GM18870 (cell line): Measurements from ENCODE around the gene NCAN.

Source experiments
- ATAC-seq: cut with Tn5 transposase; IDR thresholded peaks from one replicate; pipeline ENCODE4 v1.9.1; 2021; ENCODE audit warnings: moderate library complexity; ENCODE audit not compliant: unreplicated experiment

Gene NCAN

DNA sequence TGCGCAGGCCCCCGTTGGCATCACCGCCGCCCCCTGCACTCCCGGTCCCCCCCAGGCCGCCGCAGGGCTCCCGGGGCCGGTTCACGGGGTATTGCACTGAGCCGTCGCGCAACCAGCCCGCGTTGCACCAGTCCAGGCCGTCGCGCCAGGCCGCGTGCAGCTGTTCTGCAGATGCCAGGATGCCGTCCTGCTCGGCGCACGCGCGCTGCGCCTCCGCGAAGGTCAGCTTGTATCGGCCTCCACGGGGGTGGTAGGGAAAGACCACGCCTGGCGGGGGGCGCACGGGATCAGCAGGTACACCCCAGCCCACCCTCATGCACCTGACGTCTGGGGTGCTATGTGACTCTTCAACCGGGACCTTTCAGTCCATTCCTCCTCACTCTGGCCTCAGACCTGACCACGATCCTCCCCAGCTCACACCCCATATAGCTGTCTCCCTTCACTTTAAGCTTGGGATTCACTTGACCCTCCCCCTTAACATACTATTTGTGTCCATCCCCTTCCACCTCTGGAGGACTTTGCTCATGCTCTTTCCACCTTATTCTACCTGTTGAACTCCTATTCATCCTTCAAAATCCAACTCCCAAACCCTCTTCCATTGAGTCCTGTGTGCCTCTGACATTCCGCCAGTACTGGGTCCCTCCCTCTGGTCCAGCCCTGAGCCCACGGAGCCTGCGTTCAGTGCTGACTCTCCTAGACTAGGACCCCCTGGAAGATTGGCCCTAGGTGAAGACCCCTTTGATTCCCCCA is 47.0 kb downstream of the NCAN start:
- no peak for ATAC-seq

DNA sequence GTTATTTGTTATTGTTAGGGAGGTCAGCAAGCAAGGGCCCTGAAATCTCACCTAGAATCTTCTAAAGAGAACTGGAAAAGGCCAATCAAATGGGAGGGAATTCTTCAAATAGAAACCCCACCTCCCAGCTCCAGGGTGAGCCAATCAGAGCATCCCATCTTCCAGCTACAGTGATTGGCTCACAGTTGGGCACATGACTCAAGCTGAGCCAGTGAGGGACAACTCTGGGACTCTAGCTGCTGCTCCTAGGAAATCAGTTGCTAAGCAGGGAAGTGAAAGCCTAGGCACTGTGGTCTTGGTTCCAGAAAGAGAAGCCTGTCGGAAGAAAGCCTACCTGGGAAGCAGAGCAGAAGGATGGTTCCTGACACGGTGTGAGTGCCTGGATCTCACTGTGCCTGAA is 48.0 kb downstream of the NCAN start:
- ATAC-seq, result no peak

DNA sequence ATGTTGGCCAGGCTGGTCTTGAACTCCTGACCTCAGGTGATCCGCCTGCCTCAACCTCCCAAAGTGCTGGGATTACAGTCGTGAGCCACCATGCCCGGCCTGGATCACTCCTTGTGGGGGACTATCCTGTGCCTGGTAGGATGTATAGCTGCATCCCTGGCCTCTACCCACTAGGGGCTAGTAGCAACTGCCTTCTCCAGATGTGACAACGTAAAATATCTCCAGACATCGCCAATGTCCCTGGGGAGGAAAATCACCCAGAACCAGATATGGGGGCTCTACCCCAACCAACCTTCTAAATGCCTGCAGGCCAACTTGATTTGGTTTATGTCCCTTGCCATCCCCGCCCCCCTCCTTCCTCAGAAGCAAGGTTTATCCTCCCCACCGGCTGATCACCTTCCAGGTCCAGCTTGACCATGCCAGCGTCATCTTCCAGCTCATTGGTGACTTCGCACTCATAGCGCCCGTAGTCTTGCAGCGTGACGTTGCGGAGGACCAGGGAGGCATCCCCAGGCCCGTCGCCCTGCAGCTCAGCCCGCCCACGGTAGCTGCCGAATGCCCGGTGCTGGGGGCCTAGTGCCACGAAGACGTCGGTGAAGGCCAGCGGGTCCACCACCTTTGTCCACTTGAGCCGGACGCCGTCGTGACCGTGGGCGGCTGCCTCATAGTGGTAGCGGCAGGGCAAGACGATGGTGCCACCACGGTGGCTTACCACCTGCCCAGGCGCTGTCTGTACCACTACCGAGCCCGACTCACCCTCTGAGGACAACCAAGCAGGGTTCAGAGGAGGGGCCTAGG is 48.9 kb downstream of the NCAN start:
- no peak for ATAC-seq

DNA sequence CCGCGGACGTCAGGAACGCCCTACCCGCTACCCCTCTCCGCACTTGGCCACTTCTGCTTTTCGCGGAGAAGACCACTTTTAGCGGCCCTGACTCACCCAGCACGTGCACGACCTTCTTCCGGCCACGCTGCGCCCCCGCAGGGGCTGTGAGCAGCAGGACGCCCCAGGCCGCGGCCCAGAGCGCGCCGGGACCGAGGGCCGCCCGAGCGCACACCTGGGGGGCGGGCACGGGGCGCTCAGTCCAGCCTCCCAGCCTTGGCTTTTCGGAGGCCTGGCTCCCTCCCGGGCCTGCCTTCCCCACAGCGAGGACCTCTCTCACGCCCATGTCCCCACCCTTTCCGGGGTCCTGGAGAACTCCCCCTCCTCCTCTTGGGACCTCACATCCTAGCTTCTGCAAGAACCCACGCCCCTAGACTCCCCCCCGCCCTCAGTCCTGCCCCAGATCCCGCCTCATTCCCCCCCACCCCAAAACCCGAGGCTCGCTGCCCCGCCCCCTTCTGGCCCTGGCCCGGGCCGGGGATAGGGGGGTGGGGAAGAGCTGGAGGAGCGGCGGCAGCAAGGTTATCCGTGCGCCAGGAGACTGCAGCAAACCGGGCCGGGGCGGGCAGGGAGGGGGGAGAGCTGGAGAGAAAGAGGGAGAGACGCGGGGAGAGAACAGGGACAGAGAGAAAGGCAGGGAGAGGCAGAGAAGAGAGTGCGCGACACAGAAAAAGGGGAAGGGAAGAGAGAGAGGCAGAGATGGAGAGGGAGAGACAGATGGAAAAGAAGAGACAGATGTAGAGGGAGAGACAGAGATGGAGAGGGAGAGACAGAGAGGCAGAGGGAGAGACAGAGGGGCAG is 49.8 kb downstream of the NCAN start:
- ATAC-seq, result no peak

DNA sequence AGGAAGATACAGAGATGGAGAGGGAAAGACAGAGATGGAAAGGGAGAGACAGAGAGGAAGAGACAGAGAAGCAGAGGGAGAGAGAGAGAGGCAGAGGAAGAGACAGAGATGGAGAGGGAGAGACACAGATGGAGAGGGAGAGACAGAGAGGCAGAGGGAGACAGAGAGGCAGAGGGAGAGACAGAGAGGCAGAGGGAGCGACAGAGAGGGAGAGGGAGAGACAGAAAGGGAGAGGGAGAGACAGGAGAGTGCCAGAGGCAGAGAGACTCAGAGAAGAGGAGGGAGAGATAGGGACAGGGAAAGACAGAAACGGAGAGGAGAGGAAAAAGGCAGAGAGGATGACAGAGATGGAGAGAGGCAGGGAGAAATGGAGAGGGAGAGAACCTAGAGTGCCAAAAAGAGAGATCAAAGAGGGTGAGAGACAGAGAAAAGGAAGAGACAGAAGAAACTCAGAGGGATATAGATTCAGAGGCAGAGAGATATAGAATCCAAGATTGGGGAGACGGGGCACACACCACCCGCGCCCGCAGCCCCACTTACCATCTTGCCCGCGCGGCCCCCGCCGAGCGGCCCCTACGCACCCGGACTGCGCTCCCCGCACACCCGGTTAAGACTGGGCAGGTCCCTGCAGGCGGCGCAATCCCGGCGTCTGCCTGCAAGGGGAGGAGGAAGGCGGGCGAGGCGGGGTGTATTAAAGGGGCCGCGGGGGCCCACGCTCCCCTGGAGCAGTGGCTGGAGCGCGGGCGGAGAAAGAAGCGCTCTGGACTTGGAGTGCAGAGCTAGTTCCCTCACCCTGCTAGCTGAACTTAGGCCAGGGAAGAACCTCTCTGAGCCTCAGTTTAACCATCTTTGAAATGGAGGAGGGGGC is 50.7 kb downstream of the NCAN start:
- ATAC-seq, result no peak

DNA sequence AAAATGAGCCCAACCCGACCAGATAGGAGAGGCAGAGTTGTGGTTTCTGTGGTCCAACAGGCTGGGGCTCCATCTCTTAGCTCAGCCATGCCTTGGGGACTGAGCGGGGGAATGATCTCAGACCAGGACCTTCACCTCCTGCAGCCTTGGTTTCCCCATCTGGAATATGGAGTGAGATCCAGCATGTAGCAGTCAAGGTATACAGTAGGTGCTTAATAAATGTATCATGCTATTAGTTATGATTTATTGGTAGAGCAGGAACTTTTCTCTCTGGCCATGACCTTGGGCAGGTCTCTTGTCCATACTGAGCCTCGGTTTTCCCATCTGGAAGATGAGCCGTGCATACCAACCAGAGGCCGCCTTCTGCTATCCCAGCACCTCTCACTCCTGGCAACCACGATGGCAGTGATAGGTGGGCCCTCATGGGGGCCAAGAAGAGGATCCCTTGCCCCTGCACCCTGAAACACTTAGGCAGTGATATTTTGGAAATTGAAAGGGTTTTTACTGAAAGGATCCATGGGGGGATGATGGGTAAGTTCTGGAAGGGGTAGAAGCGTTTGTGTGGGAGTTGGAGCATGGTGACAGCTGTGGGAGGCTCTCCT is 52.2 kb downstream of the NCAN start:
- ATAC-seq, result no peak

DNA sequence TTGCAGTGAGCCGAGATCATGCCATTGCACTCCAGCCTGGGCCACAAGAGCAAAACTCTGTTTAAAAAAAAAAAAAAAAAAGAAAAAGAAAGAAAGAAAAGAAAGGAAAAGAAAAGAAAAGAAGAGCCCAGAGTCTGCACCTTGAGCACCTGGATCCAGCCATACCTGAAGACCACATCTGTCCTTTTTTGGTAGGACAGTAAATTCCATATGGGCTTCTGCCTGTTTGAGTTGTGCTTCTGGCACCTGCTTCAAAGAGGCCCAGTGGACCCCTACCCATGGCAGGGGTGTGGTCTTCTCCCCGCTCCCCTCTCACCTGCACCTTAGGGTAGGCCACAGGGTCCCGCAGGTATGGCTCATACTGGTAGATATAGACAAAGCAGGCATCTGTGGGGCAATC is 55.5 kb downstream of the NCAN start:
- ATAC-seq, result no peak

DNA sequence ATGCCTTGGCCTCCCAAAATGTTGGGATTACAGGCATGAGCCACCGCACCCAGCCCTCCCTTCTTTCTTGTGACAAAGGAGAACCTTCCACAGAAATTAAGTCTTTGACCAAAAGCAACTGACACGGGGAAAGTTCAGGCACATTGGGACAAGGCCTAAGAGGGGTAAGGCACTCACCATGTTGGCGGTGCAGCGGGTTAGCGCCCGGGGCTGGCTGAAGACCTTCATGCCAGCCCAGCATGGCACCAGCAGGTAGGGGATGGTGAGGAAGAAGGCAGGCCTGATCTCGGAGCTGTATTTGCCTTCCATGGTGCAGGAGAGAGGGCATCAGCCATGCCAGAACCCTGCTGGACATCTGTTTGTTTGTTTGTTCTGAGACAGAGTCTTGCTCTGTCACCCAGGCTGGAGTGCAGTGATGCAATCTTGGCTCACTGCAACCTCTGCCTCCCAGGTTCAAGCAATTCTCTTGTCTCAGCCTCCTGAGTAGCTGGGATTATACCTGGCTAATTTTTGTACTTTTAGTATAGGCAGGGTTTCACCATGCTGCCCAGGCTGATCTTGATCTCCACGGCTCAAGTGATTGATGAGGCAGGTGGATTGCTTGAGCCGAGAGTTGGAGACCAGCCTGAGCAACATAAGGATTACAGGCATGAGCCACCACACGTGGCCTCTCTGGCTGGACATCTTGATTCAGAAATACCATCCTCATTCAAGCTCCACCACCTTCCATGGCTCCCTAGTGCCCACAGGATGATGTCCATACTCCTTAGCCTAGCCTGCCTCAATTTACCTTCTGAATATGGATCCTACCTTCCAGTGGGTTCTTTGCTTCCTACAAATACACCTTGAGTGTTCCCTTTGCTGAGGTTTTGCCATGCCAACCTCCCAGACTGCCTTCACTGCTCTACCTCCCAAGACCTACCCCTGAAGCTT is 57.0 kb downstream of the NCAN start:
- ATAC-seq, result no peak

DNA sequence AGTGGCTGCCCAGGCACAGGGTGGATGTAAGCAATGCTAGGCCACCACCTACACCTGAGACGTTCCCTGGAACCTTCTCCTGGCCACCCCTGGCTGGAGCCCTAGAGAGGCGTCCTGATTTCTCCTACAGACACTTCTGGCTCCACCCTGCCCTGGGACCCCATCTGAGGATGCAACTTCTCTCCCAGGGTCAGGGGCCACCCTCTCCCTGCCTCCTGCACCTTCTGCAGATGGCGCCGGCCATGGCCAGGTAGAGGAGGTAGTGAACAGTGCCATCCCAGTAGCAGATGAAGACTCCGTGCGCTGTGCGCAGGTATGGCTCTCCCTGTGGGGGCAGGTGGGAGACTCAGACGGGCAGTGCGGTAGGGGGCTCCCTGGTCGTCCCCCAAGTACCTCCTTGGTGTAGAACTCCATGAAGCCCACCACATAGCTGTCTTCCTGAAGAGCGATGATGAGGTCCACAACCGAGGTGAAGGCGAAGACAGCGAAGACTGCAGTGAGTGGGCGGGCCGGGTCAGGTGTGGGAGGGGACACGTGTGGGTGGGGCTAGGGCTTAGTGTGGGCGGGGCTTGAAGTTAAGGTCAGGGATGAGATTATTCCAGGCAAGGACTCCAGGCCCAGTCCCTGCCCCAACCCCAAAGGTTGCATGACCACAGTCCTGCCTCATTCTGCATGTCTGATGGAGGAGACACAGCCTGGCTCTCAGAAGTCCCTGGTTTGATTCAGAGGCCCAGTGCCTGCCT is 58.4 kb downstream of the NCAN start:
- ATAC-seq, result no peak

DNA sequence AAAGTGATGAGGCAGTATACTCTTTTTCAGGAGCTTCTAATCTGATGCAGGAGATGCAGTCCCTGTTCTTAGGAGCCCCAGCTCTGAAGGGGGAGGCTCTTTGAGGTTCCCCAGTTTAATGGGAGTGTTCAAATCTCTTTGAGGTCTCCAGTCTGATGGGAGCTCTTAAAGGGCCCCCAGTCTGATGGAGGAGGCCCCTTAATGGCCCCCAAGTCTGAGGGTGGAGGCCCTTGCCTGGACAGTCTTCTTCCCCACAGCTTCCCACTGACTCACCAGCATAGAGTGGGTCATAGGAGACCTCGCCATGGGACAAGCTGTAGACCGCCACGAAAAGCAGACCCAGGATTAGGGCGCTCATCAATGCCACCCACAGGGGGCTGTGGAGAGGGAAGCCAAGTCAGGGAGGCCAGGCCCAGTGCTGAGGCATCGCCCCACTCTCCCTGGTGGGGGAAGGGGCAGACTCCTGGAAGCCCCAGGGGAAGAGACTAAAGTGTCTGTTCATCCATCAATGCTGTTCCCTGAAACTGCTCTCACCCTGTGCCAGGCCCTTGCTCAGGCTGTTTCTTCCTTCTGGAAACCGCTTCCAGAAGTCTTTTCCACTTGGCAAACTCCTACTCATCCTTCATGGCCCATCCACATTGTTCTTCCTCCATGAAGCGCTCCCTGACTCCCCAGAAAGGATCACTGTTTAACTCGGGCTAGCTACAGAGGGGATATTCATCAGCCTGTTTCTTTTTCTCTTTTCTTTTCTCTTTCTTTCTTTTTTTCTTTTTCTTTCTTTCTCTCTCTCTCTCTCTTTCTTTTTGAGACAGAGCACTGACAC is 59.2 kb downstream of the NCAN start:
- no peak for ATAC-seq

DNA sequence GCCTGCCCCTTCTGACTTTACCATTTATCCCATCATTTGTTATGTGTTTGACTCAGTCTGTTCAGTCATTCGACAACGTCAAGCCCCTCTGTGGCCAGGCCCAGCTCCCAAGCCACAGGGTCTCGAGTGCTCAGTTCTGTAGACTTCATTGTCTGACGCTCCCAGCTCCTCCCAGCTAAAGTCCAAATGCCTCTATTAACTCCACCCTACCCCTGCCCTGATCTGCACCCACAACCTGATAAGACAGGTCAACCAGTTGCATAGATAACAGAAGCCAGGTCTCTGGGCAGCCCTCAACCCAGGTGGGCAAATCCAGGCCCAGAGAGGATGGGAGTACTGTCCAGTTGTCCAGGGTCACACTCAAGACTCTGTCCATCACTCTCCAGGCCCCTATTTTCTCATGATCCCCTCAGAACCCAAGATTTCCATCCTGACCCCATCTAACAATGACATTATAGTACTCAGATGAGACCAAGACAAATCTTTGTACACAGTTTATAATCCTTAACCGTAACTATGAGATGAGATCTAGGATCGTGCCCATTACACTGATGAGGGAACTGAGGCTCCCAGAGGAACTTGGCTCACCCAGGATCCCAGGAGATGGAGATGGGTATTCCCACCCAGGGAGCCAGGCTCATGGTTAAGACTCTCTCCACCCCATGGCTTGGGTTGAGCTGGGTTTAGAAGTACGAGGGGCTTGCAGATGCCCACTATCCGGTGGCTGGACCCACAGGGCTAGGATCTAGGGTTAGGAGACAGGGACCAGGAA is 60.3 kb downstream of the NCAN start:
- no peak for ATAC-seq

GRCh38 chr19:19274146-19274545 is 62.4 kb downstream of the NCAN start:
- no peak for ATAC-seq

DNA sequence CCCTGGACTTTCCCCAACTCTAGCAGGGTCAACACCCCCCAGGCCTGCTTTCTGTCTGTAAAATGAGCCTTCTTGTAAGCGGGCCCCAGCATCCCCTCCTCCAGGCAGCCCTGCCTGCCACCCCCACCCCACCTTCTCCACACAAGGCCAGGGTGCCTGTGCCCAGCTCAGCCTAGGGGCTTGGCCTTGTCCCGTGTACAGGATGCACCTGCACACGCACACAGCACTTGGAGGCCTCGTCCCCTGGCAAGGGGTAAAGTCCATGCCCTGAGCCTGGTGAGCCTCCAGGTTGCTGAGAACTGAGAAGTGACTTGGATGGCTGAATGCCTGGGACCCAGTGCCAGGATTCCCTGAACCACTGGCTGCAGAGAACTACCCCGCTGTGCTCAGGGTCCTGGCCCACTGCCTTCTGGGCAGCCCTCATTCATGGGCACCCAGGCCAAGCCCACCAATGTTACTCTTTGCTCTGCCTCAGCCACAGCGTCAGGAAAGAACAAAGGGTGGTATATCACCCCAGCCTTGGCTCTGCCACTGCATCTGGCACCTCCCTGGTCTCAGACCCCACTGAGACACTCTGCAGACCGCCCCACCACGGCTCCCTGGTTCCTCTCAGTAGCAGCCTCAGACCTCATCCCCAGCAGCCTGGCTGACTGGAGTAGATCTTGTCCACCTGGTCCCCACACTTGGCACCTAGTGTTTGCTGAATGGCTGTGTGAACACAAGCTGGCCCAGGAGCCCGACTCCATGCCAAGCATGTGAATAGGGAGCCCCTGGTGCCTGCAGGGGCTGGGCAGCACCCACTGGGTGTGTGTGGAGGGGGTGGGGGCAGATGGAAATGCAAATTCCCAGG is 63.2 kb downstream of the NCAN start:
- no peak for ATAC-seq

DNA sequence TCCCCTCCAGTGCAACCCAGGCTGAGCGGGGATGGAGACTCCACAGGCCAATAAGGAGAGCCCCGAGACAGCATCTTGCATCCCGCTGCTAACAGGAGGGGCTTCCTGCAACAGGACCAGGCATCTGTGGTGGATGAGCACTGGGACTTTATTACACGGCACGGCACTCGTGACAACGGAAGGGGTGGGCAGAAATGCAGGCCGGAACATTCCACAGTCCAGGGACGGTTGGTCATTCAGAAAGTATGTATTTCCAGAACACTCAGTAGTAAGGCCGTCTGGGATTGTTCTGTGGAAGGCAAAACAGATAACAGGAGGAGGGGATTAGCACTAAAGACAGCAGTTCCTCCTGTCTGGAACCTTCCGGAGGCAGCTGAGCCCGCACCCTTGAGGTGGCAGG is 64.6 kb downstream of the NCAN start:
- ATAC-seq, result no peak

DNA sequence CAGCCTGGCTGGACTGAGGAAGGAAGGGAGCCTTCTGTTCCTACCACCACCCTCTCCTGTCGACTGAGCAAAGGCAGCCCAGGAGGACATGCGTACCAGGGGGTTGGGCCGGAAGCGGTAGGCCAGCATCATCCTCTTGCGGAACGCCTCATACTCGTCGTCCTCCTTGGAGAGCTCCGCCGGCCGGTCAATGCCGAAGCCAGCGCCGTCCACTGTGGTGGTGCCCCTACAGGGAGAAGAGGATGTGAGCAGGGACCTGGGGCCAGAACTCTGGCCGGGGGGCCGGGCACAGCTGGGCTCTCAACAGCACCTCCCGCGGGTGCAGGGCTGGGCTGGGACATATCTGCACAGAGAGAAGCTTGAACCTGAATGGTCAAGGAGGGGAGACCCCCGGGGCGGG is 65.1 kb downstream of the NCAN start:
- ATAC-seq, result no peak

GRCh38 chr19:19278315-19278714 is 66.6 kb downstream of the NCAN start:
- ATAC-seq, result no peak
